NOMO-1 treated with DMSO at 0.1 percent for 48 hours (cell line): Measurements from ENCODE around the gene OR14I1.
A peak's percentile ranks its signal among the peaks of the same experiment; 100 is the strongest.

Experiments
- DNase-seq: peaks from one replicate; lab custom pipeline; 2025; ENCODE audit not compliant: unreplicated experiment; lab: John Stamatoyannopoulos, UW

OR14I1 gene

GRCh38 chr1:248702714-248703113 is at the start of gene OR14I1:
Gene OR14I1 (minus strand): TSS chr1:248702766.
- DNase-seq: no peak

- no peak for DNase-seq
Measured at GRCh38 chr1:248751635-248752034, 49.1 kb upstream of the OR14I1 start.

- no peak for DNase-seq
Measured at GRCh38 chr1:248751142-248751541, 48.6 kb upstream of the OR14I1 start.

- DNase-seq: no peak
Measured at GRCh38 chr1:248750496-248750895, 47.9 kb upstream of the OR14I1 start.

GRCh38 chr1:248748211-248748610 is 45.6 kb upstream of the OR14I1 start:
- no peak for DNase-seq

- no peak for DNase-seq
Measured at GRCh38 chr1:248740876-248741275, 38.3 kb upstream of the OR14I1 start.

GRCh38 chr1:248739572-248740205 is 37.1 kb upstream of the OR14I1 start:
- DNase-seq: peak; percentile 24

- no peak for DNase-seq
Measured at GRCh38 chr1:248737457-248737856, 34.9 kb upstream of the OR14I1 start.

GRCh38 chr1:248736977-248737376 is 34.4 kb upstream of the OR14I1 start:
- DNase-seq: no peak

GRCh38 chr1:248733566-248733965 is 31.0 kb upstream of the OR14I1 start:
- DNase-seq: no peak

GRCh38 chr1:248730507-248731335 is 28.2 kb upstream of the OR14I1 start:
- no peak for DNase-seq

GRCh38 chr1:248714248-248714647 is 11.7 kb upstream of the OR14I1 start:
- DNase-seq: no peak

GRCh38 chr1:248710305-248710900 is 7.8 kb upstream of the OR14I1 start:
- peak; percentile 92 for DNase-seq

- no peak for DNase-seq
Measured at GRCh38 chr1:248704606-248705005, 2.0 kb upstream of the OR14I1 start.

GRCh38 chr1:248703674-248704073 is 1.1 kb upstream of the OR14I1 start:
- no peak for DNase-seq

GRCh38 chr1:248699099-248699498 is 3.5 kb downstream of the OR14I1 start:
- DNase-seq: no peak

- DNase-seq: no peak
Measured at GRCh38 chr1:248697907-248698306, 4.7 kb downstream of the OR14I1 start.

- no peak for DNase-seq
Measured at GRCh38 chr1:248696774-248697173, 5.8 kb downstream of the OR14I1 start.

GRCh38 chr1:248696261-248696660 is 6.3 kb downstream of the OR14I1 start:
- peak; percentile 74 for DNase-seq

GRCh38 chr1:248695451-248696132 is 7.0 kb downstream of the OR14I1 start:
- DNase-seq: no peak

- no peak for DNase-seq
Measured at GRCh38 chr1:248691567-248692155, 10.9 kb downstream of the OR14I1 start.
